Activated CD4-positive, alpha-beta T cell treated with anti-CD3 and anti-CD28 coated beads, Interleukin-10, Interleukin-2, amounts not matched to agents 100 ng/mL and 50 ng/mL, durations not matched to agents 16 hours and 8 hours (primary cell): ENCODE results near the gene LPCAT1.
"Not testable (repeated sequence)": the region's sequence is repeated elsewhere in the genome, so short reads cannot be mapped to it uniquely, and the experiment has no call there.

Experiments used
- DNase-seq: peaks from one replicate; pipeline ENCODE4 v3.0.0-alpha.2; 2020

Gene LPCAT1, protein sequence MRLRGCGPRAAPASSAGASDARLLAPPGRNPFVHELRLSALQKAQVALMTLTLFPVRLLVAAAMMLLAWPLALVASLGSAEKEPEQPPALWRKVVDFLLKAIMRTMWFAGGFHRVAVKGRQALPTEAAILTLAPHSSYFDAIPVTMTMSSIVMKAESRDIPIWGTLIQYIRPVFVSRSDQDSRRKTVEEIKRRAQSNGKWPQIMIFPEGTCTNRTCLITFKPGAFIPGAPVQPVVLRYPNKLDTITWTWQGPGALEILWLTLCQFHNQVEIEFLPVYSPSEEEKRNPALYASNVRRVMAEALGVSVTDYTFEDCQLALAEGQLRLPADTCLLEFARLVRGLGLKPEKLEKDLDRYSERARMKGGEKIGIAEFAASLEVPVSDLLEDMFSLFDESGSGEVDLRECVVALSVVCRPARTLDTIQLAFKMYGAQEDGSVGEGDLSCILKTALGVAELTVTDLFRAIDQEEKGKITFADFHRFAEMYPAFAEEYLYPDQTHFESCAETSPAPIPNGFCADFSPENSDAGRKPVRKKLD

DNA sequence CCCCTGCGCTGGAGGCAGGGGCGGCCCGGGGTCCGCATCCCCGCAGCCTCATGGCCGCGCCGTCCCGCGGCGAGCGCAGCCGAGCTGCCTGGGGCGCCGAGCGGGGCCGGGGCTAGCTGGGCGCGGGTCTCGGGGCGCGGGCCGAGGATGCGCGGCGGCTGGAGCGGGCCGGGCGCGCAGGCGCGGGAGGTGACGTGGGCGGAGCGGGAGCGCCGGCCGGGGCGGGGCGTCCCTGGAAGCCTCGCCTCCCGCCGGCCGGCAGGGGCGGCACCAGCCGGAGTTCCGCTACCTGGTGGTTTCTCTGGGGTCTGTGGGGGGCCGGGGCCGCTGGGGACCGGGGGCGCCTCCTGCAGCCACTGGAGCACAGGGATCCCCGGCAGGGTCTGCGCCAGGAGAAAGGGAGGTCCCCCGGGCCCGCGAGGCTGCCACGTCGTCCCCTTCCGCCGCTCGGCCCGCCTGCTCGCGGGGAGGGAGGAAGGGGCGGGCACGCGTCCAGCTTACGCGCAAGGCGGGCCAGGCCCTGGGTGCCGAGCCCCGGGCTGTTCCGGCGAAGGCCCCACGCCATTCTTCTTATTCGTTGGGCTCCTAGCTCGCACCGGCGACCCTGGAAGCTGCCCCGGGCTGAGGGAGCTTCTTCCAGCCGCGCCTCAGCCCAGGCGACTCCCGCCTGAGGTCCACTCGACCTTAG lies at the start of gene LPCAT1:
Gene LPCAT1, minus strand, starts transcription at position 168 of the 688 bp plus-strand sequence. Its CDS starts 116 bp downstream, at position 52.
- peak; percentile 85 for DNase-seq

DNA sequence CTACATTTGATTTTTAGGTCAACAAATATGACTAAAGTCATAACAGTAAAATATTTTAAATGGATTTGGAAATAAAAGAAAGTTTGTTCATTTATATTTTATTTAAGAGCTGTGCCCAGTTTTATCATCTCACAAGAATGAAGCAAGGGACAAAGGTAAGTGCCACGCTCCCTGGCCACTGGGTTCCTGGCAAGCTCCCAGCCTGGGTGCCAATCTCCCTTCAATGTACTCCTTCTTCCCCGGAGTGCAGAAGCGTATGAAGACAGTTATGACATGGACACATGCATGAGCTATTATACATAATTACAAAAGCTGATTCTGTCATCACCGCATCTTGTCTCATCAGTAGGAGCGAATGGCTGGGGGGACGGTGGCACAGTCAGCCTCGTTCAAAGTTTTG lies 48.1 kb upstream of the LPCAT1 start:
- DNase-seq, result not testable (repeated sequence)

DNA sequence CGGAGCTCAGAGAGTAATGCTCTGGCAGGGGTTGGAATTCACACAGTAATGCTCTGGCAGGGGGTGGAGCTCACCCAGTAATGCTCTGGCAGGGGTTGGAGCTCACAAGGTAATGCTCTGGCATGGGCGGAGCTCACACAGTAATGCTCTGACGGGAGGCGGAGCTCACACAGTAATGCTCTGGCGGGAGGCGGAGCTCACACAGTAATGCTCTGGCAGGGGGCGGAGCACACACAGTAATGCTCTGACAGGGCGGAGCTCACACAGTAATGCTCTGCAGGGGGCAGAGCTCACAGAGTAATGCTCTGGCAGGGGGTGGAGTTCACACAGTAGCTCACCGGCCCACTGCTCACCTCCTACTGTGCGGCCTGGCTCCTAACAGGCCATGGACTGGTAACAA lies 47.2 kb upstream of the LPCAT1 start:
- no peak for DNase-seq

DNA sequence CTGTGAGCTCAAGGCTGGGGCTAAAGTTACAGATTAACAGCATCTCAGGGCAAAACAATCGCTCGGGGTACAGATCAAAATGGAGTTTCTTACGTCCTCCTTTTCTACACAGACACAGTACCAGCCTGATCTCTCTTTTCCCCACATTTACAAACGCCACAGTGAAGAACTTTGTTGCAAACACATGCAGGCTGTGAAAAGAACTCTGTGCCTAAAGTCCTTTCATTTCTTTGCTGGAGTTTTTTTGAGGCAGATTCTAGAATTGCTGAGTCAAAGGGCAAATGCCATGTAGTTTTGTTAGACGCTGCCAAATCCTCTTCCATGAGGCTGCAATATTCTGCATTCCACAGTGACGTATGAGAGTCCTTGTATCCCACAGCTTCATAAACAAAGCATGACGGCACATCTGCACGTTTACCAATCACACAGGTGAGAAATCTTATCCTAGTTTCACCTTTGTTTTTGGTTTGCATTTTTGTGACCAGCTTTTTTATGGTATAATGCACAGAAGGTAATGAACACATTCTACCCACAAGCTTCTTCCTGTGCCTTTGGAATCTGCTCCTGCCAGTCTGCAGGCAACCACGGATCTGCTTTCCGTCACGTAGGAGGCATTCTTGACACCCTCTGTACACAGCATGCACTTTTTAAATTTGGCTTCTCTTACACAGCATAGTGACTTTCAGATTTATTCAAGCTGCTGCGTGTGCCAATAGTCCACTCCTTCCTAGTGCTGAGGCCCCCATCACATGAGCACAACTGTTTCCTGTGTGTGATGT lies 44.6 kb upstream of the LPCAT1 start:
- no peak for DNase-seq

- DNase-seq, result not testable (repeated sequence)
These were observed 43.9 kb upstream of the LPCAT1 start for GRCh38 chr5:1567527-1568200.

DNA sequence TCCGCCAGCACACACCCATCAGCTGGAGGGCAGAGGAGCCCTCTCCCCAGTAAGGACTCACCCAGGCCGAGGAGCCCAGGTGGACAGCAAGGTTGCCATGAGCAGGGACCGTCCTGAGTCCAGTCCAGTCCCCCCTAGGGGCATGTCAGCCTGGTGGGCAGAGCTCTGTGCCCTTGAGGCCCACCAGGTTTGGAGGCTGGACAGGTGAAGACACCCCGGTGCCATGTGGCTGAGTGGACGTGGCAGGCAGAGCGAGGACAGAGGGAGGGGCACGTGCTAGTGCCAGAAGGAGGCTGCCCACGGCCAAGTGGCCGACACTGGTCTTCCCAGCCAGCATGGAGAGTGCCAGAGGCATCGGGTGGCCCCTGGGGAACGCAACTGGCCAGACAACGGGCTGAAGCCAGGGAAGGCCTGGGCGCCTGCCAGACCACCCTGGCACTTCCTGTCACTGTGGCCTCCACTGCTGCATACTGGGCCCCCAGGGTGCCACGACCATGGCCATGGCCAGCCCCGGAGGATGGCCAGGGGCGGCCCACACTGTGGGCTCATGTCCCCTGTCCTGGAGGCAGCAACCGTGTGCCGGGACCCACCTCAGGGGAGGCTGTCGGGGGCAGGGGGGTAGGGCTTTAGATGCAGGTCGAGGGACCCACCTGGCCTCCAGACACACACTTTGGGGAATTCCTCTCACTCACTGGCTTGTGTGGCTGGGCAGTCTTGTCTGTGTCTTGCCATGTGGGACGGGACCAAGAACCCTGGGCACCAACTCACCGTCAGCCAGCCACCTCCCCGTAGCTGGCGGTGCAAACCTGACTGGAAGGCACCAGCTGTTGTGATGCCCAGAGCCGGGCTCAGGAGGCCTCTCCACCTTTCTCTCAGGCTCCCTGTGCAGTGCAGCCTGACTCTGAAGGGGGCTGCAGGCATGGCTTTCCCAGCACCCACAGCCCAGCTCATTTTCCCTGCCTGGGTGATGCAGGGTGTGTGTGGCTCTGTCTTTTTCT lies 42.3 kb upstream of the LPCAT1 start:
- DNase-seq, result no peak

DNA sequence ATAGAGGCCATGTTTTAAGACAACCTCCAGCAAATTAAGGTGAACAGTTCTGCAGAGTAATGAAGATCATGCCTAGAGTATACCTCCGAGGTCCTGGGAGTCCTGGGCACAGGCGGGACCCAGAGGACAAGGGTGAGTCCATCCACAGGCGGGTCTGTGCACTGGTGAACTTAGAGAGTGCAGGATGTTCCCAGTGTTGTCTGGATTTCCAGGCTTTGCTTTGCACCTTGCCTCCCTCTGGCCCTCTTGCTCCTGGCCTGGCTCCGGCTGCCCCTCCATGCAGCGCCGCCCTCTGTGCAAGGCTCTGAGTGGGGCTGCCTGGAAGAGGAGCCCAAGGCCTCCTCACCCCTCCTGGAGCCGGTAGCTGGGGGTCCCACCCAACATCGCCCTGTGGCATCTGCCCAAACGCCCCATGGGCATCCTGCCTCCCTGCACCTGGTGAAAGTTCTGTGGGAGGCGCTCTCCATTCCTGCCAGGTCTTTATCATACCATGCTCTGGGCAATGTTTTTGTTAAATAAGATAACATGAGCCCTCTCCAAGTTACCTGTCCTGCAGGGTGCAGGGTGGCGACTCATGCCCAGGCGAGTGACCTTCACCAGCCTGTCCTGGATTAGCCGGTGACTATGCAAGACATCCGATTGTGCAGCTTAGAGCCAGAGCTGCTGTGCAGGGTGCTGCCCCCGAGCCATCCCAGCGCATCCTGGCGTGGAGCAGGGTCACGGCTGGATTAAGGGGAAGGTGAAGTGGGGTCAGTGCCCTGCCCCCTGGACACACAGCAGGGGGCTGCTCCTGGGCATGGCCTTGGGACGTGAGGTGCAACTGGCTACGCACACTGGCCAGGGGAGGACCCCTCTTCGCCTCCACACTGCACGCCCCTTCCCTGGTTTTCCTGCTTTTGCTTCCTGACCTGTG lies 41.3 kb upstream of the LPCAT1 start:
- no peak for DNase-seq

GRCh38 chr5:1564182-1564748 lies 40.5 kb upstream of the LPCAT1 start:
- DNase-seq, result no peak

DNA sequence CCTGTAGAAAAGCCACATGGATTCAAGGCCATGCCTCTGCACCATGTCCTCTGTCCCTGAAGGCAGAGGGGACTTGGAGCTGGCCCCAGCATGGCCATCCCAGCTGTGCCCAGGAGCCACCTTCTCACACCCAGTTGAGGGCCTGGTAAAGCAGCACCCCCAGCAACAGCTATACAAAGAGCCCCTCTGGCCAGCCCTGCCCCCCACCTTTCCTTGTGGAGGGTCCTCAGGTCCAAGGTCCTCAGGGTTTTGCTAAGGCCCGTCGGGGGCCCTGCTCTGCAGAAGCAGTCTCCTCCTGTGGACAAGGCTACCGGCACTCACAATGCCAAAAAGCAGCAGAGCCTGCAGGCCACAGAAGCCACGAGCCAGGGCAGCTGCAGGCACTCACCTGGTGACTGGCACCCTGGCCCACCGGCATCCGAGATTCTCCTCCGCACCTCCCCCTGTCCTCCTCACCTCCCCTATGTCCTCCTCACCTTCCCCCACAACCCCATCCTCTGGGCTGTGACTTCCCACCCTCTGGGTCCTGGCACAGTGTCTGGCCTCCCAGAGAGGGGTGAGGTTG lies 39.9 kb upstream of the LPCAT1 start:
- no peak for DNase-seq

DNA sequence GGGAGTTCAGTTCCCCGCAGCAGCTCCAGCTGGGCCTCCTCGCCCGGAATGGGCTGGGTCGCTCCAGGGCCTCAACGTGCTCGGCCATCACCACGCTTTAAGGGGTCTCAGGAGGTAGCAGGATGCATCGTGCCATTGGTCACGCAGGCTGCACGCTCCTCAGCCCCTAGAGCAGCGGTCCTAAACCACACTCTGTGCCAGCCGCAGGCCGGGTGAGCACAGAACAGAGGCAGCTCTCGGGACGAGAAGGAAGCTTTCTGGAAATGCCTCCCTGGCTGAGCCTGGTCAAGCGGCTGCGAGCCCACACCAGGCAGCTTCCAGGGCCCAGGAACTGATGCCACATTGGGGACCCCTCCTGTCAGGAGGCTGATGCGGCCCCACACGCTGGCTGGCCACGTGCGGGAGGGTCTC lies 39.3 kb upstream of the LPCAT1 start:
- no peak for DNase-seq

GRCh38 chr5:1562599-1562998 lies 38.8 kb upstream of the LPCAT1 start:
- no peak for DNase-seq

DNA sequence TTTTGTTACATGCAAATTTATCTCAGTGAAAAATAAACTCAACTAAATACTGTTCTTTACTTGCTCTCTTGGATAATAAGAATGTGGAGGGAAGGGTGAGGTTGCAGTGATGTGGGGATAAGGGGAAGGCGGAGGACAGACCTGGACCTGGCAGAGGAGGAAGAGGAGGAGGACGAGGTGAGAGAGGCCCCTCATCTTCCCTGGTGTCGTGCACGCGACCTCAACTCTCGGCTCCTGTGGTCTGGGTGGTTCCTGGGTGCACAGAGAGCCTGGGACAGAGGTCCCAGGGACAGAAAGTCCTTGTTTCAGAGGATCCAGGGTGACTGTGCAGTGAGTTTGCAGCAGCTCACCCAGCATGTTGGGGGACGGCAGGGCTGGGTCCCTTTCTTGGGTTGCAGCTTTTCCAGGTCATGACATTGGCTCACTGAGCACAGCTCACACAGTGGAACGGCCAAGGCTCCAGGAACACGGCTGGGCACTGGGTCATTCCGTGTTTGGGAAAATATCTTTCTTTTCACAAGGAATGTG lies 37.7 kb upstream of the LPCAT1 start:
- no peak for DNase-seq

DNA sequence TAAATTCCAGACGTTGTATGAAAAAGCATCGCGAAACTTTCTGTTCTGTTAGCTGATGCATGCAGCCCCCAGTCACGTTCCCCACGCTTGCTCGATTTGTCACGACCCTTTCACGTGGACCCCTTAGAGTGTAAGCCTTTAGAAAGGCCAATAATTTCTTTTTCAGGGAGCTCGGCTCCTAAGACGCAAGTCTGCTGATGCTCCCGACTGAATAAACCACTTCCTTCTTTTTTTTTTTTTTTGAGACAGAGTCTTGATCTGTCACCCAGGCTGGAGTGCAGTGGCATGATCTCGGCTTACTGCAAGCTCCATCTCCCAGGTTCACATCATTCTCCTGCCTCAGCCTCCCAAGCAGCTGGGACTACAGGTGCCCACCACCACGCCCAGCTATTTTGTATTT lies 36.7 kb upstream of the LPCAT1 start:
- not testable (repeated sequence) for DNase-seq

- no peak for DNase-seq
These were observed 35.2 kb upstream of the LPCAT1 start for GRCh38 chr5:1558944-1559343.

DNA sequence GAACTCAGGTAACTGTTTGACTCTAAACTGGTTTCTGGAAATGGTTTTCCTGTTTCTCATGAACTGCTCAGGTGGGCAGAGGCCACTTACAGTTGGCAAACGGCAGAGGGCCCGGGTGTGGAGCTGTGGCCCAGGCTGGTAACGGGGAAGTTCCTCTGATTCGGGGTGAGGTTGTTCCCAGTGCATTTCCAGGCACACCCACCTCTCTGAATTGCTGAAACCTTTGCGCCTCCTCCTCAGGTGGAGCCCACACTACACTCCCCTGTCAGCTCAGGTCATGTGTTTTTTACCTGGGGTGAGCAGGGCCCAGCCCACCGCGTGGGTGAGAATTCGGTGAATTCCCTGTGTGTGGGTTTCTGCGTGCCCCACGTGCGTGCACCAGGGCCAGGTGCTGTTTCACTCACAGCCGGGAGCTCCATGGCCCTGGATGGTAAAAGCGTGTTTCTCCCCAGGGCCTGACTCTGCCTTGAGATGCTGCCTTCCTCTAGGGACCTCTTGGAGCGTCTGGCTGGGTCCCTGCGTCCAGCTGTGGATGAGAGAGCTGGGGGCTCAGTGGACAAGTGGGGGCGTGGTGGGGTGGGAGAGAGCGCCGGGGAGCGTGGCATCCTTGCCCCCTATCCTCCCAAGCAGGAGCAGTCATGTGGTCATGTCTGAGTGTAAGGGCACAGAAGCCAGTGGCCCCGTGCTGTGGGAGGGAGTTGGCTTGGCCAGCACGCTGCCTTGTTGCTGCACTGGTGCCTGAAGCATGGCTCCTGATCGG lies 33.5 kb upstream of the LPCAT1 start:
- DNase-seq, result no peak

DNA sequence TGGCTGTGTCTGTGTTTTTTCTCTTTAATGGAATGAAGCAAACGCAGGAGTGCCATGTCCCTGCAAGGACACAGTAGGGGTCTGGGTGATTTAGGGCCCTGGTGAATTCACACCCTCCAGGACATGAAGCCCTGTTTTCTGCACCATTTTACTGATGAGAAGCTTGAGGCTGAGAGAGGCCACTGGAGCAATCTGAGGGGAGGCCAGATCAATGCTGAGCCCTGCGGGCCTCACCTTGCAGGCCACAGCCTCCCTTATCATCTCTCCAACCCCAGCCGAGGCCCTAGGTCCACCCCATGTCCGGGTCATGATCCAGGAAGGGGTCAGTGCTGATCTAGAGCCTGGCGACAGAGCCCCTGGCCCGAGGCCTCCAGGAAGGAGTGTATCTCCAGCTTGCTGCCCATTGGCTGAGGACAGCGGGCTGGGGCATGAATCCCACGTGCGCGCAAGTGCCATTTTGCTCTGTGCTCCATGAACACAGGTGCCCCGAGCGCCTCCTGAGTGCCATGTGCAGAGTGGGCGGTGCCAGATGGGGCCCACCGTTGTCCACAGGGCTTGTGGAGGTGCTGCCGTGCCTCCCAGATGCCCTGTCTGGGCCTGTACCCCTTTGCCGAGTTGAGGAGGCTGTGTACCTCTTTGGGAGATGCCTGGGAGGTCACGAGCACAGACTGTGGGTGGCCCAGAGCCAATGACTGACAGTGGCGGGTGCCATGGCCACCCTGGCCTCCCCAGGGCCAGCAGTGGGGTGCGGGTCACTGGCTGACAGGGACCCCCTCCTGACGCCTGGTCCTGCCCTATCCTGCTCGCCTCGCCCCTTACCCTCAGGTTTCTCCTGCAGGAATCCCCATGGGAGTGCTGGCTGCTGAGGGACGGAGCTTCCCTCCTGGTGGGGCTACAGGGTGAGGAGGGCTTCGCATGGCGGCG lies 32.3 kb upstream of the LPCAT1 start:
- no peak for DNase-seq
